Parathyroid adenoma (tissue), 2 donors: ENCODE results near the gene RNF17.

Experiments
- H2AFZ ChIP-seq: fragments of 300-600 bp; sonication (generic); one replicate; pipeline ENCODE4 v1.7.0; 2017; ENCODE audit warnings: antibody characterized with exemption, mild to moderate bottlenecking
- H3K27ac ChIP-seq: fragments of 300-600 bp; sonication (generic); one replicate; pipeline ENCODE4 v1.7.0; 2017
- H3K27me3 ChIP-seq: fragments of 300-600 bp; sonication (generic); one replicate; pipeline ENCODE4 v1.7.0; 2017; ENCODE audit warnings: low read length; ENCODE audit not compliant: control insufficient read depth, insufficient read depth
- H3K36me3 ChIP-seq: fragments of 300-600 bp; sonication (generic); one replicate; pipeline ENCODE4 v1.7.0; 2017; ENCODE audit warnings: low read length; ENCODE audit not compliant: control insufficient read depth, insufficient read depth
- H3K4me1 ChIP-seq: fragments of 300-600 bp; sonication (generic); one replicate; pipeline ENCODE4 v1.7.0; 2017; ENCODE audit warnings: control low read depth
- H3K4me2 ChIP-seq: fragments of 300-600 bp; sonication (generic); one replicate; pipeline ENCODE4 v1.7.0; 2017; ENCODE audit warnings: low read length
- H3K4me3 ChIP-seq: fragments of 300-600 bp; sonication (generic); one replicate; pipeline ENCODE4 v1.7.0; 2017; ENCODE audit warnings: low read depth, low read length
- H3K79me2 ChIP-seq: fragments of 300-600 bp; sonication (generic); one replicate; pipeline ENCODE4 v1.7.0; 2017; ENCODE audit warnings: control low read depth
- H3K9ac ChIP-seq: fragments of 300-600 bp; sonication (generic); one replicate; pipeline ENCODE4 v1.7.0; 2017; ENCODE audit warnings: mild to moderate bottlenecking
- H3K9me3 ChIP-seq: fragments of 300-600 bp; sonication (generic); one replicate; pipeline ENCODE4 v1.7.0; 2017; ENCODE audit warnings: low read length; ENCODE audit not compliant: control insufficient read depth
- CTCF ChIP-seq: fragments of 300-600 bp; sonication (generic); IDR thresholded peaks from one replicate; pipeline ENCODE4 v1.7.0; 2017; ENCODE audit warnings: antibody characterized with exemption, mild to moderate bottlenecking
- donor health status: primary hyperparathyroidism.

The RNF17 gene

DNA sequence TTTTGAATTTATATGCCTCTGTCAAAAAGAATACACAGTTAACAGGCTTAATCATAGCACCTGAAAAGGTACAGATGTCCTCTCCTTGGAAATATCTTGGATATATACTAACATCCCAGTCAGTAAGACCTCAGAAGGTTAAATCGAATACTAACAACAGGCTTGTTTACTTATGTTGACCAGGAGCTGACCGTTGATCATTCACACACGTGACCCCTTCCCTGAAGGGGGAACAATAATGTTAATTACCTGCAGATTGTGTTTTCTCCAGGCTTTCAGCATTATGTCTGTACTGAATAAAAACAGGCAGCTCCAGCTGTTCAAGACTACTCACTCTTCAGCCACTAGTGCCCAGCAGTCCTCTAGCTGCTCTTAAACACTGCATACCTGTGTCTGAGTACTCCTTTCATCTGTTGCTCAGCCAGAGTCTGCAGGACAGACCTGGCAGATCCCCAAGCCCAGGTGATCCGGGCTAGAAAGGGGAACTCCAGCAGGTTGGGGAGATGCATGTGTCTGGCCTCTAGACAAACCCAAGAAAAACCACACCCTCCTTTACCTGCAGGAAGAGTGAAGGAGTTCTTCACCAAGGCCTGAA lies 163.9 kb downstream of the RNF17 start:
- H3K9me3 ChIP-seq, result no peaks in the 10 kb centered on the region
- no peaks in the 10 kb centered on the region for H3K36me3 ChIP-seq
- no peak overlapping the region for H3K27ac ChIP-seq
- H3K27me3 ChIP-seq, result no peaks in the 10 kb centered on the region
- no peak for TF ChIP-seq CTCF
- no peak overlapping the region for H2AFZ ChIP-seq
- H3K9ac ChIP-seq, result no peak overlapping the region
- no peaks in the 10 kb centered on the region for H3K4me1 ChIP-seq
- no peak overlapping the region for H3K4me2 ChIP-seq
- H3K79me2 ChIP-seq, result no peaks in the 10 kb centered on the region
- H3K4me3 ChIP-seq, result no peak overlapping the region

DNA sequence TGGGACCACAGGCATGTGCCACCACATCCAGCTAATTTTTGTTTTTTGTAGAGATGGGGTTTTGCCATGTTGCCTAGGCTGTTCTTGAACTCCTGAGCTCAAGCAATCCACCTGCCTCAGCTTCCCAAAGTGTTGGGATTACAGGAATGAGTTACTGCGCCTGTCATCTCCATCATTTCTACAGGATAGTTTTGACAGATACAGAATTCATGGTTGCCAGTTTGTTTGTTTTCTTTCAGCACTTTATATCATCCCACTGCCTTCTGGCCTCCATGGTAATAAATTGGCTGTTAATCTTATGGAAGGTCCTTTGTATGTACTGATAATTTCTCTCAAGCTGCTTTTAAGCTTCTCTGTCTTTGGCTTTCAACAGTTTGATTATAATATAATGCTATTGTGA lies 165.2 kb downstream of the RNF17 start:
- Histone ChIP-seq H3K36me3 (no peaks in the 10 kb centered on the region), H3K4me2 (no peak overlapping the region), H3K9me3 (no peaks in the 10 kb centered on the region), H3K9ac (no peak overlapping the region), H3K4me3 (no peak overlapping the region), H3K4me1 (no peaks in the 10 kb centered on the region), H3K27me3 (no peaks in the 10 kb centered on the region), H2AFZ (no peak overlapping the region), H3K79me2 (no peaks in the 10 kb centered on the region), H3K27ac (no peak overlapping the region)
- TF ChIP-seq CTCF, result no peak
